Vagina (tissue), 2 donors: Measurements from ENCODE around the gene GFER. TPM values are rescaled to one million over a fixed set of nuclear protein-coding genes. Genes with fewer than 3 reads are reported as not detected.

ENCODE experiments used
- DNase-seq, 2 donors: peaks; one replicate each; pipeline ENCODE4 v3.0.0-alpha.2; 2017; ENCODE audit errors: extremely low spot score in 2 of 2
- H3K27ac ChIP-seq: fragments of 200-600 bp; sonication (generic); one replicate; pipeline ENCODE4 v1.5.1; 2019
- H3K27me3 ChIP-seq: fragments of 200-600 bp; sonication (generic); one replicate; pipeline ENCODE4 v1.5.1; 2019
- H3K36me3 ChIP-seq, 2 donors: fragments of 200-600 bp; sonication (generic); one replicate each; pipeline ENCODE4 v1.5.1; 2017 to 2019
- H3K4me1 ChIP-seq: fragments of 200-600 bp; sonication (generic); one replicate; pipeline ENCODE4 v1.5.1; 2019
- H3K4me3 ChIP-seq, 2 donors: fragments of 200-600 bp; sonication (generic); 1 replicate in 1 of 2; 2 replicates in 1 of 2; pipeline ENCODE4 v1.5.1; 2016 to 2019
- H3K9me3 ChIP-seq: fragments of 200-600 bp; sonication (generic); one replicate; pipeline ENCODE4 v1.5.1; 2019
- POLR2A ChIP-seq, 2 donors: fragments of 450-650 bp; IDR thresholded peaks; one replicate each; pipeline ENCODE4 v1.6.1; 2017; ENCODE audit warnings: antibody characterized with exemption in 2 of 2, mild to moderate bottlenecking in 2 of 2, moderate library complexity in 2 of 2
- POLR2AphosphoS5 ChIP-seq, 2 donors: sonication (generic); formaldehyde crosslinking; IDR thresholded peaks; one replicate each; pipeline ENCODE4 v1.9.0; 2017; ENCODE audit warnings: antibody characterized with exemption in 2 of 2, mild to moderate bottlenecking in 2 of 2, low read depth in 1 of 2; ENCODE audit not compliant: insufficient read depth in 1 of 2
- intact Hi-C: fragments of 100-400 bp; cut with DNase I; formaldehyde crosslinking; loops from one replicate; pipeline ENCODE4 v1.15.1; 2023
- total RNA-seq: library from RNA; depleted of rRNA; stranded (reverse); fragments of >200 nt; gene quantifications from one replicate; pipeline ENCODE4 v1.2.3, GENCODE V29; 2016
- TF ChIP-seq, protein P1 (sequence below), 3 experiments: fragments of 450-650 bp in 2 of 3; fragments of 200-600 bp in 1 of 3; sonication (generic) in 1 of 3; IDR thresholded peaks; one replicate each; pipeline ENCODE4 v1.5.1; 2017 to 2019; ENCODE audit warnings: antibody characterized with exemption in 3 of 3, mild to moderate bottlenecking in 2 of 3, moderate library complexity in 2 of 3

Gene GFER
- total RNA-seq, 1 donor from 2014 or later, result 11.5 TPM

DNA sequence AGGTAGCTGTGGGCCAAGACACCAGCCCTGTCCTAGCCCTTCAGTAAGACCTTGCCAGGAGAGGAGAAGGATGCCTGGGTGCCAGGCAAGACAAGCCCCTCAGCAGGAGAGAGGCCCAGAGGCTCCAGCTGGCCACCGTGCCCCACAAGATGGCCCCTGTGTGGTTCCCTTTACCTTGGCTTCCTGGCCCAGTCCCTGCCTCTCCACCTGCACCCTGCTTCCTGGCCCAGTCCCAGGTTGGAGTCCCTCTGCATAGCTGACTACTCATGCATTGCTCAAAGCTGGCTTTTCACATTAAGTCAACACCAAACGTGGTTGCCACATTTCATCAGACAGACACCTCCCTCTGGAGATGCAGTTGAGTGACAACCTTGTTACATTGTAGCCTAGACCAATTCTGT, 9.7 kb downstream of the GFER start:
- Histone ChIP-seq H3K4me1 (peaks cover 24% of the 10 kb centered on the region), H3K27ac (no peak overlapping the region), H3K27me3 (peaks cover 9% of the 10 kb centered on the region), H3K36me3 (peaks cover 0 to 12% of the 10 kb centered on the region in 2 donors), H3K9me3 (no peaks in the 10 kb centered on the region), H3K4me3 (no peak overlapping the region)
- DNase-seq, result no peak
- TF ChIP-seq, protein P1, sequence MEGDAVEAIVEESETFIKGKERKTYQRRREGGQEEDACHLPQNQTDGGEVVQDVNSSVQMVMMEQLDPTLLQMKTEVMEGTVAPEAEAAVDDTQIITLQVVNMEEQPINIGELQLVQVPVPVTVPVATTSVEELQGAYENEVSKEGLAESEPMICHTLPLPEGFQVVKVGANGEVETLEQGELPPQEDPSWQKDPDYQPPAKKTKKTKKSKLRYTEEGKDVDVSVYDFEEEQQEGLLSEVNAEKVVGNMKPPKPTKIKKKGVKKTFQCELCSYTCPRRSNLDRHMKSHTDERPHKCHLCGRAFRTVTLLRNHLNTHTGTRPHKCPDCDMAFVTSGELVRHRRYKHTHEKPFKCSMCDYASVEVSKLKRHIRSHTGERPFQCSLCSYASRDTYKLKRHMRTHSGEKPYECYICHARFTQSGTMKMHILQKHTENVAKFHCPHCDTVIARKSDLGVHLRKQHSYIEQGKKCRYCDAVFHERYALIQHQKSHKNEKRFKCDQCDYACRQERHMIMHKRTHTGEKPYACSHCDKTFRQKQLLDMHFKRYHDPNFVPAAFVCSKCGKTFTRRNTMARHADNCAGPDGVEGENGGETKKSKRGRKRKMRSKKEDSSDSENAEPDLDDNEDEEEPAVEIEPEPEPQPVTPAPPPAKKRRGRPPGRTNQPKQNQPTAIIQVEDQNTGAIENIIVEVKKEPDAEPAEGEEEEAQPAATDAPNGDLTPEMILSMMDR (IDR thresholded peaks at IDR 0.05), result no peak
- TF ChIP-seq POLR2A (IDR thresholded peaks at IDR 0.05) (no peak), POLR2AphosphoS5 (IDR thresholded peaks at IDR 0.05; ENCODE audit: insufficient read depth in 1 of 2, low read depth in 1 of 2) (no peak)
- intact Hi-C loops, result no loop called here

DNA sequence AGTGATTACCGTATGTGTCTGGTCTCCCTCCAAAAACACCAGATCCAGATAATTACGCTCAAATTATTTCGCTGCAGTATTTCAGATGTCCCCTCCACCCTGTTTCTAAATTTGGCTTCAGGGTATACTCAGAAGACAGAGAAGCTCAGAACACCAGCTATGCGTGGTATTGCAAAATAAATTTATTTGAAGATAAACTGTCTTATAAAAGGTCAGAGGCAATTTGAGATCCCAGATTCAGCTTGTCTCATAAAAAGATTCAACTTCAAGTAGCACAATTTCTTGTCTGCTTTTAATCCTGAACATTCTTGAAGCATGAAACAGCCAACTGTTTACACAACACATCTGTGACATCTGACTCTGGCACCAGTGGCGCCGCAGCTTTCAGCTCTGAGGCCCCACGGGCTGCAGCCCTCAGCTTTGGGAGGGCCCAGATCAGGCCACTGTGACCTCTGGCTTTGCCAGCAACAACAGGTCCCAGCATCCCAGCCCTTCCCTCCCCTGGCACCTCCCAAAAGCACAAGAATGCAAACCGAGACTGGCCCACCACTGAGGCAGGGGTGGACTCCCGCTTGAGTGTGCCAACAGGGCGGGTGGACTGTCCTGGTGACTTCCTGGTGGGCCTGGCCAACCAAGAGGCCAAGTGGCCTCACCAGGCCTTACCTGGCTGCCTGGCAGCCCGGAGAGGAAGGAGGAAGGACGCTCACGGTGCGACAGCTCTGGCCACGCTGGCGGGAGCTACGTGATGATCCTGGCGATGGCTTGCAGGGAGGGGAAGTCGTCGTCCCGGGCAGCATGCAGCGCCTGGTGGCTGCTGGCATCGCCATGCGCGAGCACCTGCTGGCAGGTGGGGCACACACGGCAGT, 13.7 kb downstream of the GFER start:
- TF ChIP-seq, protein P1 (IDR thresholded peaks at IDR 0.05), result no peak
- TF ChIP-seq POLR2AphosphoS5 (IDR thresholded peaks at IDR 0.05; ENCODE audit: insufficient read depth in 1 of 2, low read depth in 1 of 2), result peak in 1 of 2 donors; percentile 33
- TF ChIP-seq POLR2A (IDR thresholded peaks at IDR 0.05), result no peak
- DNase-seq, result no peak
- no peaks in the 10 kb centered on the region for H3K27me3 ChIP-seq
- H3K9me3 ChIP-seq, result no peaks in the 10 kb centered on the region
- intact Hi-C loops, result no loop called here
- H3K27ac ChIP-seq, result no peak overlapping the region
- H3K4me1 ChIP-seq, result no peaks in the 10 kb centered on the region
- peaks cover 0 to 50% of the 10 kb centered on the region in 2 donors for H3K36me3 ChIP-seq
- H3K4me3 ChIP-seq, result no peak overlapping the region

DNA sequence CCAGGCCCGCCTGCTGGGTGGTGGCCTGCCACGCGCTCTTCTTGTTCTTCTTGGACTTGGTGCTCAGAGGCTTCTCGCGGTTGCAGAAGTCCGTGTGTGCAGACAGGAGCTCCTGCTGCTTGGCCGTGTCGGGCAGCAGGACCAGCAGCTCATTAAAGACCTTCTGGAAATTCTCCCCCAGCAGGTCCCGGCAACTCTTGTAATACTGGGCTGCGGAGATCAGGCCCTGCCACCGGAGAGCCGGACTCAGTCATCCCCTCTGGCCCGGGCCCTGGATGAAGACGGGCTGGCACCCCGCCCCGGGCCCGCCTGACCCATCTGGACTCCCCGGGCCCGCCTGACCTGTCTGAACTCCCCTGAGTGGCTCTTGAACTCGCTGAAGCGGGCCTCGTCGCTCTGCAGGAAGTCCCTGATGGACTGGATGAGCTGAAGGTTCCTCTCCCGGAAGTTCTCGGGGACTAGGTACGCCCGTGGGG, 14.4 kb downstream of the GFER start:
- H3K4me3 ChIP-seq, result no peak overlapping the region
- H3K9me3 ChIP-seq, result no peaks in the 10 kb centered on the region
- H3K27me3 ChIP-seq, result no peaks in the 10 kb centered on the region
- H3K4me1 ChIP-seq, result peaks cover 1% of the 10 kb centered on the region
- H3K36me3 ChIP-seq, result peaks cover 0 to 56% of the 10 kb centered on the region in 2 donors
- no peak overlapping the region for H3K27ac ChIP-seq
- intact Hi-C loops, result no loop called here
- no peak for TF ChIP-seq POLR2AphosphoS5 (IDR thresholded peaks at IDR 0.05; ENCODE audit: insufficient read depth in 1 of 2, low read depth in 1 of 2)
- TF ChIP-seq POLR2A (IDR thresholded peaks at IDR 0.05), result no peak
- TF ChIP-seq, protein P1 (IDR thresholded peaks at IDR 0.05), result no peak
- DNase-seq, result no peak

DNA sequence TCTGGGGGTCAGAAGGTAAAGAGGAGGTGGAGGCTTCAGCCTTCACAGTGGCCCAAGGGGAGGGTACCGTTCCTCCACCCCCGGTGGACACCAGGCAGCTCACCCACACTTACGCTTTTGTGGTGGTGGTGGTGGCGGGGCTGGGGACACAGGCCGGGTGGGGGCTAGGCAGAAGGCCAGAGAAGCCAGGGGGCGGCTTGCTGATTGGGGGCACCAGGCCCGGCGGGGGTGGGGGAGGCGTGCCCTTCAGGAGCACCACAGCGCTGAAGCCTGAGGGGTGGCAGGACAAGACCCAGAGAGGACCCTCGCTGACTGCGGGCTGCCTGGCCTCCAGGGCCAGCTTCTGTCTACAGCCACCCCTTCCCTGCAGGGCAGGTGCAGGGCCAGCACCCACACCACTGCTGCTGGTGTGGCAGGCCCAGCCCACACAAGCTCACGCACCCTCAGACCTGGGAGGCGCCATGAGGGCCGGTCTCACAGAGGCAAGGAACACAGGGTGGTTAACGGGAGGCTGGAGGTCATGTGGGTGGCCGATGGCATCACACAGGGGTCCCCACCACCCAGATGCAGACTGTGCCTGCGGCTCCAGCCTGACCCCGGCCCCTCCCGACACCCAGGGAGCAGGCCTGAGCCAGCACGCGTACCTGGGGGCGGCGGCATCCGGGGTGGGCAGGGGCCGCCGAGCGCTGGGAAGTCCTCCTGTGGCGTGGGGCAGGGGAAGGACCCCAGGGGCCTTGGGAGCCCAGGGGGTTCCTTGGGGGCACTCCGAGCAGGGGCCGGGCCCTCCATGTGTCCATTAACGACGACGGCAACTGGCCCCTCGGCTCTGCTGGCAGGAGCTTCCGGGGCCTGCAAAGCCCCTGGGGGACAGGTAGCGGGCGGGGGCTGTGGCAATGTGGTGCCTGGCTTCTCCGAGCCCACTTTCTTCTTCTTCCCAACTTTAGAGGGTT, 15.1 kb downstream of the GFER start:
- DNase-seq, result no peak
- TF ChIP-seq POLR2A (IDR thresholded peaks at IDR 0.05) (no peak), POLR2AphosphoS5 (IDR thresholded peaks at IDR 0.05; ENCODE audit: insufficient read depth in 1 of 2, low read depth in 1 of 2) (no peak)
- TF ChIP-seq, protein P1 (IDR thresholded peaks at IDR 0.05), result no peak
- Histone ChIP-seq H3K36me3 (peaks cover 0 to 56% of the 10 kb centered on the region in 2 donors), H3K27me3 (no peaks in the 10 kb centered on the region), H3K4me1 (peaks cover 9% of the 10 kb centered on the region), H3K9me3 (no peaks in the 10 kb centered on the region), H3K27ac (no peak overlapping the region), H3K4me3 (no peak overlapping the region)
- intact Hi-C loops, result no loop called here
